Stomach (tissue), 4 donors: Measurements from ENCODE around the gene SPECC1.

ENCODE experiments used
- EP300 ChIP-seq: sonication (generic); formaldehyde crosslinking; IDR thresholded peaks from one replicate; pipeline ENCODE4 v1.6.1; 2017; ENCODE audit warnings: antibody characterized with exemption
- POLR2A ChIP-seq, 4 donors: fragments of 450-650 bp; IDR thresholded peaks; one replicate each; pipeline ENCODE4 v1.6.1; 2016; ENCODE audit warnings: antibody characterized with exemption in 4 of 4, control low read depth in 2 of 4, mild to moderate bottlenecking in 1 of 4, moderate library complexity in 1 of 4
- POLR2AphosphoS5 ChIP-seq, 3 donors: sonication (generic); formaldehyde crosslinking; IDR thresholded peaks; one replicate each; pipeline ENCODE4 v1.6.1; 2016; ENCODE audit warnings: antibody characterized with exemption in 3 of 3
- TF ChIP-seq, protein P1 (sequence below), 7 experiments: fragments of 450-650 bp in 4 of 7; fragments of 200-600 bp in 3 of 7; sonication (generic) in 3 of 7; IDR thresholded peaks; one replicate each; pipeline ENCODE4 v1.5.1; 2016 to 2019; ENCODE audit warnings: antibody characterized with exemption in 7 of 7, control low read depth in 2 of 7, mild to moderate bottlenecking in 1 of 7

DNA sequence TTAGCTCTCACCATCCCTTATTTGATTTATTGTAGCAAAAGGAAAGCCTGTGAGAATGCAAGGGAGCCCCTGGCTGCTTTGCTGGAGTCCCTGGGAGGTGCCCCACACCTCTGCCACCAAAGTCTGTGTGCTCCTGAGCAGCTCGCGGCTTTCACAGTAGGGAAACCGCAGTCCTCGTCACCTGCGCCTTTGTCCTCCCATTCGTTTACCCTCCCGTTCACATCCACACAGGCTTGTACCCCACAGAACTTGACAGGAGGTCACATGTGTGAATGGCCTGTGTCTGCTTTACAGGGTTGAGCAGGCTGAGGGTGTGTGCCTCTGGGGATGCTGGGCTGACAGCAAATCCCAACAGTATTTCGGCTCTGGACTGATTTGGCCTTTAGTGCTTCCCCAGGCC, 305.7 kb downstream of the SPECC1 start:
- TF ChIP-seq POLR2AphosphoS5 (IDR thresholded peaks at IDR 0.05): no peak
- TF ChIP-seq EP300: no peak
- TF ChIP-seq, protein P1, sequence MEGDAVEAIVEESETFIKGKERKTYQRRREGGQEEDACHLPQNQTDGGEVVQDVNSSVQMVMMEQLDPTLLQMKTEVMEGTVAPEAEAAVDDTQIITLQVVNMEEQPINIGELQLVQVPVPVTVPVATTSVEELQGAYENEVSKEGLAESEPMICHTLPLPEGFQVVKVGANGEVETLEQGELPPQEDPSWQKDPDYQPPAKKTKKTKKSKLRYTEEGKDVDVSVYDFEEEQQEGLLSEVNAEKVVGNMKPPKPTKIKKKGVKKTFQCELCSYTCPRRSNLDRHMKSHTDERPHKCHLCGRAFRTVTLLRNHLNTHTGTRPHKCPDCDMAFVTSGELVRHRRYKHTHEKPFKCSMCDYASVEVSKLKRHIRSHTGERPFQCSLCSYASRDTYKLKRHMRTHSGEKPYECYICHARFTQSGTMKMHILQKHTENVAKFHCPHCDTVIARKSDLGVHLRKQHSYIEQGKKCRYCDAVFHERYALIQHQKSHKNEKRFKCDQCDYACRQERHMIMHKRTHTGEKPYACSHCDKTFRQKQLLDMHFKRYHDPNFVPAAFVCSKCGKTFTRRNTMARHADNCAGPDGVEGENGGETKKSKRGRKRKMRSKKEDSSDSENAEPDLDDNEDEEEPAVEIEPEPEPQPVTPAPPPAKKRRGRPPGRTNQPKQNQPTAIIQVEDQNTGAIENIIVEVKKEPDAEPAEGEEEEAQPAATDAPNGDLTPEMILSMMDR (IDR thresholded peaks at IDR 0.05): no peak
- TF ChIP-seq POLR2A (IDR thresholded peaks at IDR 0.05): no peak
